GM18507 (cell line): Measurements from ENCODE around the gene NAA60.
"Not testable (repeated sequence)": the region's sequence is repeated elsewhere in the genome, so short reads cannot be mapped to it uniquely, and the experiment has no call there.

Experiments used
- DNase-seq: peaks from one replicate; pipeline ENCODE4 v3.0.0; 2011; ENCODE audit warnings: low read depth; ENCODE audit not compliant: insufficient read length; ENCODE audit errors: extremely low spot score
- FAIRE-seq: peaks from 2 replicates; lab custom pipeline; 2011; peaks lifted over from hg19 to GRCh38; lab: Jason Lieb, UNC

Gene NAA60

DNA sequence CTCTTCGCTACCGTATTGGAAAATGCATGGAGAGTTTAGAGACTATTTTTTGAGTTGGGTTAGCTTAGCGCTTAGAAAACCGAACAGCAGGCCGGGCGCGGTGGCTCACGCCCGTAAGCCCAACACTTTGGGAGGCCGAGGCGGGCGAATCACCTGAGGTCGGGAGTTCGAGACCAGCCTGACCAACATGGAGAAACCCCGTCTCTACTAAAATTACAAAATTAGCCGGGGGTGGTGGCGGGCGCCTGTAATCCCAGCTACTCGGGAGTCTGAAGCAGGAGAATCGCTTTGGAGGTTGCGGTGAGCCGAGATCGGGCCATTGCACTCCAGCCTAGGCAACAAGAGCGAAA, 57.9 kb downstream of the NAA60 start:
- not testable (repeated sequence) for DNase-seq, FAIRE-seq

DNA sequence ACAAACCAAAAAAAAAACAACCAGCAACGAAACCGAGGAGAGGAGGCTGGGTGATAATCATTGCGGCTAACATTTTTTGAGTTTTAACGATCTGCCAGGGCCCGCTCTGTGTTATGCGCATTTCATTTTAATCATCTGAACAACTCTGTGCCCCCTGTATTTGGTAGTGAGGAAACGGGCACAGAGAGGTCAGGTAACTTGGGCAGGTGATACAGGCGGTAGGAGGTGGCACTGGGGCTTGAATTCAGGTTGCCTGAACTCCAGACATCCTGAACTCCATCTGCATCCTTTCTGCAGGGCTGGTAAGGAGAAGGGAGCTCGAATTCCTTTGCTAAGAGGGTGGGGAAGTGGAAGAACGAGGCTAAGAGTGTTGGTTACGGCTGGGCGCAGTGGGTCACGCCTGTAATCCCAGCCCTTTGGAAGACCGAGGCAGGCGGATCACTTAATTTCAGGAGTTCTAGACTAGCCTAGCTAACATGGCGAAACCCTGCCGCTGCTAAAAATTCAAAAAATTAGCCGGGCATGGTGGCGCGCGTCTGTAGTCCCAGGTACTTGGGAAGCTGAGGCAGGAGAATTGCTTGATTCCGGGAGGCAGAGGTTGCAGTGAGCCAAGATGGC, 58.4 kb downstream of the NAA60 start:
- DNase-seq = no peak
- FAIRE-seq = no peak

DNA sequence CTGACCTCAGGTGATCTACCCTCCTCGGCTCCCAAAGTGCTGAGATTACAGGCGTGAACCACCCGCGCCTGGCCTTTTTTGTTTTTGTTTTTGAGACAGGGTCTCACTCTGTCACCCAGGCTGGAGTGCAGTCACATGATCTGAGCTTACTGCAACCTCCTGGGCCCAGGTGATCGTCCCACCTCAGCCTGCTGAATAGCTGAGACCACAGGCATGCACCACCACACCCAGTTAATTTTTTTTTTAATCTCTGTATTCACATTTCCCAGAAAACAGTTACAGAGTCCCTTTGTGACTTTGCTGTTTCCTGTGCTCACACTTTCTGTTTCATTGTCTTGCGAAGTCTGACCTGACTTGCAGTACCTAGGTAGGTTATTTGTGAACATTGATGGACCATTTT, 60.0 kb downstream of the NAA60 start:
- DNase-seq (no peak), FAIRE-seq (no peak)

DNA sequence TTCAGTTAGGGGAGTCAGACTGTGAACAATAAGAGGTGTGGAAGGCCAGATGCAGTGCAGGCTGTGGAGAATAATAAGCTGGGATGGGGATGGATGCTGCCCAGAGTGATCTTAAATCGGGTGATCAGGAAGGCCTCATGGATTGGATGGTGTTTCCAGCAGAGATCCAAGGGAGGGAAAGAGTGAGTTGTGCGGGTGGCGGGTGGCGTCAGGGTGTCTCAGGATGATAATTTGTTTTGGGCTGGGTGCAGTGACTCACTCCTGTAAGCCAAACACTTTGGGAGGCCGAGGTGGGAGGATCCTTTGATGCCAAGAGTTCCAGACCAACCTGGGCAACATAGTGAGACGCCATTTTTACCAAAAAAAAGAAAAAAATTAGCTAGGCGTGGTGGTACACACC, 65.3 kb downstream of the NAA60 start:
- FAIRE-seq (no peak), DNase-seq (no peak)

DNA sequence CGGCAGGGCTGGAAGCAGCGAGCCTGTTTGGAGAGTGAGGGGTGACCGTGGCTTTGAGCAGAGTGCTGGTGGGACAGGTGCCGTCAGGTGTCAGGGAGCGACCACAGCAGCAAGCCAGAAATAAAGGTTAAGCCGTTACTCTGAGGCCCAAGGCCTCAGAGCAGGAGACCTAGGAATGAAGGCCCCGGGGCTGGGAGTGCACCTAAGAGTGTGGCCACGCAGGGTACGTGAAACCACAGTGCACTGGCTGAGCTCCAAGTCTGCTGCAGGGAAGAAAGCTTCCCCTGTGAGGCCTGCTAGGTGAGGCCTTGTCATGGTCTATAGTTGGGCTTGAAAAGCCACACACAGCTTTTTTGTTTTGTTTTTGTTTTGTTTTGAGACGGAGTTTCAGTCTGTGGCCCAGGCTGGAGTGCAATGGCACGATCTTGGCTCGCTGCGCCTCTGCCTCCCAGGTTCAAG, 66.0 kb downstream of the NAA60 start:
- FAIRE-seq = peak; percentile 38

DNA sequence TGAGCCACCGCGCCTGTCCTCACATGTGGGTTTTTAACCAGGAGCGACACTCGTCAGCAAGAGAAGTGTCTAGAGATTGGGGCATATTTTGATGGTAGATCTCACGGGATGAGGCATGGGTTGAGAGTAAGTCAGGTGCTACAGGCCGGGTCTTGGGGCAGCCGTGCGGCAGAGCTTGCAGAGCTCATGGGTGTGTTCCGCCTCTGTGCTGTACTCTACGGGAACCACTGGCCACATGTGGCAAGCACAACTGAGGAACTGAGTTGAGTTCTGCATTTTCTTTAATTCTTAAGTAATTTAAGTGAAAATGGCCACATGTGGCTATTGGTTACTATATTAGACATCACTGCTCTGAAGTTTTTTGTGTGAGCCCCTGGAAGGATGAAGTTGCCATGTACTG, 66.9 kb downstream of the NAA60 start:
- no peak for FAIRE-seq

More for the DNA sequence above, 66.0 kb downstream of the NAA60 start:
- DNase-seq = no peak

DNA sequence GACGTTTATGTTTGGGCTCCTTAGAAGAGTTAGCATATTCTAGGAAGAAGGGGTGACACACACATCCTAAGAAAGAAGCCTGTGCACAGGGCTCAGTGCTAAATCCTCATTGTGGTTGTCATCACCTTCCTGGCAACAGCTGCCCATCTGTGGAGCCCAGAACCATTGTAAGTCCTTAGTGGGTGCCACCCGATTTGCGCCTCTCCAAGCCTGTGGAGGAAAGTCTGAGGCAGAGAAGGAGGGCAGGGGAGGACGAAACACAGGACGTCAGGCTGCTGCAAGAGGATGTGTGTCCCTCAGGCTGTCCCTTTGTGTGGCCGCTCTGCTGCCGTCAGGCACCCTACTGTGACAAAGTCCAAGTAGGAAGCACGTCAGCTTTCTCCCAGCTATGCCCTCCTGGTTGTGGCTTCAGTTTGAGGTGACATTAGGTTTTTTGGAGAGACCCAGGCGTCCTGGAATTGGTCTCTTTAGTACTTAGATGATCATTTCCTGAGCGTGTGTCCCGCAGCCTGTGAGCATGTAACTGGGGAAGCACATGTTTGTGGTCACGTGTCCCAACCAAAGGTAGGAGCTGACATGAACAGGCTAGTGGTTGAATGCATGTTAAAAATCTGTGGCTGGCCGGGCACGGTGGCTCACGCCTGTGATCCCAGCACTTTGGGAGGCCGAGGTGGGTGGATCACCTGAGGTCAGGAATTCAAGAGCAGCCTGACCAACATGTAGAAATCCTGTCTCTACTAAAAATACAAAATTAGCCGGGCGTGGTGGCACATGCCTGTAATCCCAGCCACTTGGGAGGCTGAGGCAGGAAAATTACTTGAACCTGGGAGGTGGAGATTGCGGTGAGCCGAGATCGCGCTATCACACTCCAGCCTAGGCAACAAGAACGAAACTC, 68.1 kb downstream of the NAA60 start:
- FAIRE-seq = no peak
- DNase-seq = no peak

More for the DNA sequence above, 66.9 kb downstream of the NAA60 start:
- DNase-seq = no peak

DNA sequence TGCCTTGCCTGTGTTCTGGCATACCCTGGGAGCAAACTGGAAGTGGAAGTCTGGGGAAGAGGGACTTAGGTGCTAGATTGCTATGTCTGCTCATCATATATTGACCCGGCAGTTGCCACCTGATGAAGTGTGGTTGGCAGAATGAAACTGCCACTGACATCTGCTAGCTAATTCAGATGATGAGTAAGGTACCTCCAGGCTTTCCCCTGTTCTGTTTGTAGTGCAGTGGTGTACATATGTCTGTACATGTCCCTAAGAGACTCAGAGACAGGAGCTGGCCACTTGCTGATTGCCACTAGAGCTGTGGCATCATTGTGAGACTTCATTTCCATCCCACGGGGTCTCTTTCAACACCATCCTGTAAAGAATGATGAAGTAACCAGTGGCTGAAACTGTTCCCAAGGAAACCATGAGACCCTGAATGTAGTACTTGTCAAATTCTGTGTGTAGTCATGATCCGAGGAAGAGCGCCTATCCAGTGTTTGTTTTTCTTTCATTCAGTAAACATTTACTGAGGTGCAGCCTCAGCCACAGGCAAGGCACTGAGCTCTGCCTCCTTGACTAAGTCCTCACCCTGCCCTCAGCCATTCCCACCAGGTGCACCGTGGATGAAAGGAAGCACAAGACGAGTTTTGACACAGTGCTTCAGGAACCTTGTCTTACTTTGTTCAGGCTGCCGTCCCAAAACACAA, 70.6 kb downstream of the NAA60 start:
- FAIRE-seq = no peak

DNA sequence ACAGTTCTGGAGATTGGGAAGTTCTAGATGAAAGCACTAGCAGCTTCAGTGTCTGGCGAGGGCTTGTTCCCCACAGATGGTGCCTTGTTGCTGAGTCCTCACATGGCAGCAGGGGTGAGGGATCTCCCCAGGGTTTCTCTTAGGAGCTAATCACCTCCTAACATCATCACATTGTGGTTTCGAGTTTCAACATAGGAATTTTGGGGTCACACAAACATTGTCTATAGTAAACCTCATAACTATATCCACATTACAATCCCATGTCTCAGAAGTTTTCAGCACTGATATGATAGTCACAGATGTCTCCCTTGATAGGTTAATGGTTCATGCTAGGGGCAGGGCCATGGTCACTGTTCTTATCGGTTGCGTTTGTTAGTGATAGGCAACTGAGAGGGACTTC, 71.1 kb downstream of the NAA60 start:
- no peak for DNase-seq
- FAIRE-seq = no peak

More for the DNA sequence above, 70.6 kb downstream of the NAA60 start:
- DNase-seq = no peak

DNA sequence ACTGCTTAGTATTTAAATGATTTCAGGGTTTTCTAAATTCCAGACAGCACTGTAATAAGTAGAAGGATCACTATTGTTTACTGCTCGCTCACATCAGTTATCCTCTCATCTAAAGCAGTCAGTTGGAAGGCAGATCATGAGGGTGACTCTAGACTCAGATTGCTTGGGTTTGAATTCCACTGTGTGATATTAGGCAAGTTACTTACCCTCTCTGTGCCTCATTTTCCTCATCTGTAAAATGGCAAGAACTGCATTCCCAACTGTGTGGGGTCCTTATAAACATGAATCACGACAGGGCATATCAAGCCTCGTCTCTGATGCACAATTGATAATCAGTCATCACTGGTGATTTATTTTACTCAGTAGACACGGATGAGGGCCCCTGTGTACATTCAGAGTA, 72.4 kb downstream of the NAA60 start:
- FAIRE-seq (no peak), DNase-seq (no peak)

DNA sequence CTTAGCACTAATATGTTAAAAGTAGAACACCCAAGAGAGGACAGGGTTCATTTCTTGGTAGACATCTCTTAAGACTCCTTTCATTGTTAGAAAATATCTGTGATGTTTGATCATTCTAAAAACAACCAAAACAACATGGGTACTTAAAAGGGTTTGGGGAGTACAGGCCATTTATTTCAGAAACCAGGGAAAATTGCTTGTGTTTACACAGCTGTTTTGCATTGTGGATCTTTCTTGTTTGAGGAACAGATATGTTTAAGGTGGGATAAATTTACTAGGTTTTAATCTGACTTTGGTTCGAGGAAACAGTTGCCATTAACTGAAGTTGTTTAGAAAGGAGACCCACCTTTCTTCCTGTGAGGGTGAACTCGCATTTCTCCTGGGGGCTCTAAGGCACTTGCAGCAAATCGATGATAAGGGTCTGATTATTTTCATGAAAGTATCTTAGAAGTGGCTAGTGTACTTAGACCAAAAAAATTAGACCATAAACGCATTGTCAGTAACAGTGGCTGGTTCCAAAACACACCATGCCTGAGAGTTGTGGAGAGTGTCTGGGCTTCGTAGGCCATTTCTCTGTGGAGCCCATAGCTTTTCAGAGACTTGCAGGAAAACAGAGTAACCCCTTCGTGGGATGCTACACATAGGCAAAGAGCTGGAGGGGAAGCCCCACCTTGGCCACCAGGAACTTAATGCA, 75.0 kb downstream of the NAA60 start:
- FAIRE-seq = no peak
- no peak for DNase-seq

DNA sequence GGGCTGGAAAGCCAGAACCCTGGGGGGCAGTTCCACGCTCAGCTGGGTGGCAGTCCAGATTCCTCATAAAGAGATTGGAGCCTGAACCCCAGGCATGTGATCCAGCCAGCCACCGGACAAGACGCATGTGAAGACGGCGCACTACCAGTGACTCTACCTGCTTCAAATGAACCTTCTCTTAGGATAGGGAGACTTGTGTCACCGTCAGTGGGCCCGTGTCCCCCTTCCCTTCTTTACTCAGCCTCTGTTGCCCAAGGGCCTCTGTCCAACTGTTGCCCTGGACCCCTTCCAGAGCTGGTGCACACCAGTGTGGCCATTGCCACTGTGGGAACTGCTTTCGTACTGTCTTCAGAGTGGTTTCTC, 75.5 kb downstream of the NAA60 start:
- no peak for FAIRE-seq
- no peak for DNase-seq

DNA sequence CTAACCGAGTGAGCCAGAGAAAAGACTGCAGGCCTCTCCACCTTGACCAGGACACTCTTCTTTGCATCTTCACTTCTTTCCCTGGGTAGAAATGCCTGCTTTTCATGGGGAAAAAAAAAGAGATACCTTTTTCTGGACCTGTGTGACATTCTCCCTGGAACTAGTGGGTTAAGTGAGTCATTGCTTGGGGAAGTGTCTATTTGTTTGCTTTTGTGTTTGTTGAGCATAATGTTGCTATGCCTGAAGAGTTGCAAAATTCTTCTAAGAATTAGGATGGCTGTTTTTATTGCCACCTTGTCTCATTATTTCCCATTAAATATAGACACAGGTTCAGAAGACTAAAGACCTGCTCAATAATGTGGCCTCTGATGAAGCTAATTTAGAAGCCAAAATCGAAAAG, 76.1 kb downstream of the NAA60 start:
- DNase-seq (no peak), FAIRE-seq (no peak)

DNA sequence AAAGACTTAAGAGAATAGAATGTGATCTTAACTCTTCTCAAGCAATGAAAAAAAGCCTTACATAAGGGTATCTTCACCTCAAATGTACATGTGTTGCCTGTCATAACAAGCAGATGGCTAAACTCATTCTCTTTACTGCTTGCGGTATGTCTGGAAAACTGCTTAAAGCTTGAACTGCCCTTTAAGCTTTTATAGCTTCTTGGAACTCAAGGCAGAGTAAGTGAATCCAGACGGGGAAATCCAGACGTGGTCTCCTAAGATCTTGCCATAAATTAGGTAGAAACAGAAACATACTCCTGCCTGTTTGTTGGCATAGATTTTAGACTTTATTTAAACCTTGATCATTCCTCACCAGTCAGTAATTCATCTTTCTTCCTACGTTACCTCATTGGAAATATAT, 76.9 kb downstream of the NAA60 start:
- DNase-seq = no peak
- no peak for FAIRE-seq

DNA sequence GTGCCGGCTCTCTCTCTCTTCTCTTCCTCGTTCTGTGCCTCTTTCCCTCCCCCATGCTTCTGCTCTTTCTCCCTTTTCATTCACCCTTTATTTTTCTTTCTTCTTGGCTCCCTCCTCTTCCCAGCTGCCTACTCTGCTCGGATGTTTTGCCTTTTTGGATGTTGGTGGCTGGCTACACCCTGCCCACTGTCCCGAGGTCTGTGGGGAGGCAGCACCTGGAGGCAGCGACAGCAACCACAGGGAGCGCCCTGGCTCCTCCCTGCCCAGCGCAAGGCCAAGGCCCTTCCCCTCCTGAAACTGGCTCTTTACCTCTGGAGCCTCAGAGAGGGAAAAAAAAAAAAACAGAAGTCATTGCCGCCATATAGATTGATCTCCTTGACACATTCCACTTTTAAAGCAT, 77.4 kb downstream of the NAA60 start:
- DNase-seq = no peak
- FAIRE-seq = no peak

DNA sequence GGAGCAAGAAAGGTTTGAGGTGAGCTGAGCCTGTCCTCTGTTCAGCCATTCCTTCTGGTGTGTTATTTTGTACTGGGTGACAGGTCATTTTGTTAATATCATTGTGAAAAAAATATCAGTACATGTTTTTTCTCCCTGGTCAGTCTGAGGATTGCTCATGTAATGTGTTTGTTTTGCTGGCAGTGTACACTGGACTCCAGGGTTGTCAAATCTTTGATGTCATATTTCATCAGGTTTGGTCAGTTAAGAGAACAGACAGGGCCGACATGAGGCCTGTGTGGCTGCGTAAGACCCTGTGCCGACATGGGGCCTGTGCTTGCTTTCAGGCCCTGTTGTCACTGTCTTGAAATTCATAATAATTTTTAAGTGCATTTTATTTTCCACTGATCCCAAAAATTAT, 79.8 kb downstream of the NAA60 start:
- DNase-seq (no peak), FAIRE-seq (no peak)

DNA sequence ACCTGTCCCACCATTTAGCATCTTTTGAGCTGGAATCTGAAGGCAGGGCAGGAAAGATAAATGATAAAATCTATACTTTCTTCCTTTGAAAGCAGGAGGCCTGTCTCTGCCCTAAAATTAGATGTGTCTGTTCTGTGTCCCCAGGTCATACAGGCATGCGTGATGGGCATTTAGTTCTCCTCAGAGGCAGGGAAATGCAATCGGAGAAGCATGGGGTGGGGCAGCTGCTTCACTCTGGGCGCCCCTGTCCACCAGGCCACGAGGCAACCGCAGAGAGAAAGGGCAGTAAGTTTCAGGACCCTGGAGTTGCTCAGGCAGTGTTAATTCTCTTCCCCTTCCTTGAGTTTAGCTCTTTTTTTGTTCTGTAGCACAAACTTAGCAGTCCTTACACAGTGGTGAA, 82.5 kb downstream of the NAA60 start:
- no peak for FAIRE-seq
- DNase-seq = no peak

DNA sequence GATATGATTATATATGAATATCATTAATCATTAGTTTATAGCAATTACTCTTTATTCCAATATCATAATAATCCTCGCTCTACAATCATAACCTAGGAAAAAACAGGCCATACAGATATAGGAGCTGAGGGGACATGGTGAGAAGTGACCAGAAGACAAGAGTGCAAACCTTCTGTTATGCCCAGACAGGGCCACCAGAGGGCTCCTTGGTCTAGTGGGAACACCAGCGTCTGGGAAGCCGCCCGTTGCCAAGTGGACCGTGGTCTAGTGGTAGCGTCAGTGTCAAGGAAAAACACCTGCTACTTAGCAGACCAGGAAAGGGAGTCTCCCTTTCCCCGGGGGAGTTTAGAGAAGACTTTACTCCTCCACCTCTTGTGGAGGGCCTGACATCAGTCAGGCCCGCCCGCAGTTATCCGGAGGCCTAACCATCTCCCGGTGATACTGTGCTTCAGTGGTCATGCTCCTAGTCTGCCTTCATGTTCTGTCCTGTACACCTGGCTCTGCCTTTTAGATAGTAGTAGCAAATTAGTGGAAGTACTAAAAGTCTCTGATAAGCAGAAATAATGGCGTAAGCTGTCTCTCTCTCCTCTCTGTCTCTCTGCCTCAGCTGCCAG, 83.8 kb downstream of the NAA60 start:
- DNase-seq = not testable (repeated sequence)
- FAIRE-seq = peak; percentile 62

DNA sequence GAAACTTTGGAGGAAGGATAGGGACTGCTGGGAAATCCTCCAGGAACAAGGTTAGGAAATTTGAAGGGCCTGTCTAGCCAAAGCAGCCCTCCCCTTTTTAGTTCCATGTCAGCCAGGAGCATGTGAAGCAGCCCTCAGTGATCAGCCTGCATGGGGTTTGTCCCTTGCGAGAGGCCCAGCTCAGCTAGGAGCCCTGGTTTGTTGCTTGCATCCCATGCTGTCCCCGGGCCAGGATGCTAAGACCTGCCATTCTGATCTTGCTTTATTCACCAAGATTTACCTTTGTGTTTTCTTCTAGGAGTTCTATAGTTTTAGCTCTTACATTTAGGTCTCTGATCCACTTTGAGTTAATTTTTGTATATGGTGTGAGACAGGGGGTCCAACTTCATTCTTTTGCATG, 84.9 kb downstream of the NAA60 start:
- DNase-seq = no peak
- FAIRE-seq = no peak

DNA sequence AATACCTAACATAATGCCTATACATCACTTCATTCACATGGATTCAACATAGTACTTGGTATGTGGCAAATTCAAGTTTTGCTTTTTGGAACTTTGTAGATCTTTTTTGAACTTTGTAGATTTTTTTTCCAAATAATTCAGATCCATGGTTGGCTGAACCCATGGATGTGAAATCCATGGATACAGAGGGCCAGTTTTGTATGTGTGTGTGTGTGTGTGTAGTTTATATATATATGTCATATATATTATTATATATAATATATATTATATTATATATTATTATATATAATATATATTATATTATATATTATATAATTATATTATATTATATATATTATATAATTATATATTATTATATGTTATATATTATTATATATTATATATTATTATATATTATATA, 85.7 kb downstream of the NAA60 start:
- DNase-seq (no peak), FAIRE-seq (no peak)
